Measurements from ENCODE around the gene PLD6.

- TF ChIP-seq, protein P1, sequence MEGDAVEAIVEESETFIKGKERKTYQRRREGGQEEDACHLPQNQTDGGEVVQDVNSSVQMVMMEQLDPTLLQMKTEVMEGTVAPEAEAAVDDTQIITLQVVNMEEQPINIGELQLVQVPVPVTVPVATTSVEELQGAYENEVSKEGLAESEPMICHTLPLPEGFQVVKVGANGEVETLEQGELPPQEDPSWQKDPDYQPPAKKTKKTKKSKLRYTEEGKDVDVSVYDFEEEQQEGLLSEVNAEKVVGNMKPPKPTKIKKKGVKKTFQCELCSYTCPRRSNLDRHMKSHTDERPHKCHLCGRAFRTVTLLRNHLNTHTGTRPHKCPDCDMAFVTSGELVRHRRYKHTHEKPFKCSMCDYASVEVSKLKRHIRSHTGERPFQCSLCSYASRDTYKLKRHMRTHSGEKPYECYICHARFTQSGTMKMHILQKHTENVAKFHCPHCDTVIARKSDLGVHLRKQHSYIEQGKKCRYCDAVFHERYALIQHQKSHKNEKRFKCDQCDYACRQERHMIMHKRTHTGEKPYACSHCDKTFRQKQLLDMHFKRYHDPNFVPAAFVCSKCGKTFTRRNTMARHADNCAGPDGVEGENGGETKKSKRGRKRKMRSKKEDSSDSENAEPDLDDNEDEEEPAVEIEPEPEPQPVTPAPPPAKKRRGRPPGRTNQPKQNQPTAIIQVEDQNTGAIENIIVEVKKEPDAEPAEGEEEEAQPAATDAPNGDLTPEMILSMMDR (conservative IDR thresholded peaks at IDR 0.05; ENCODE audit: low read depth, low read length): no peak
- TF ChIP-seq EZH2 (IDR thresholded peaks at IDR 0.05; ENCODE audit: borderline replicate concordance, low read depth, low read length, poor library complexity, severe bottlenecking): no peak
Observed at GRCh38 chr17:17186051-17186450, 20.1 kb downstream of the PLD6 start.
